ENCODE results near the gene TP53AIP1. TPM values are rescaled to one million over a fixed set of nuclear protein-coding genes. Genes with fewer than 3 reads are reported as not detected.

The TP53AIP1 gene
- total and polyA plus RNA-seq, 10 of the 15 experiments (the other 5 are each of a cell fraction or from before 2014, with no cell fraction given), result 0.01 TPM; not detected in 9

GRCh38 chr11:128965485-128965884, 22.8 kb upstream of the TP53AIP1 start (continued):
- TF ChIP-seq SREBF1 (IDR thresholded peaks at IDR 0.05; ENCODE audit: low read length) (0 out of 2 replicates have a peak, but pooled peaks have one; percentile 35), BHLHE40 (IDR thresholded peaks at IDR 0.05; ENCODE audit: borderline replicate concordance in 1 of 2, low read depth in 2 of 2, low read length in 1 of 2) (peak in 1 of 2 experiments; percentile 42; a peak in 1 of 4 replicates), MTA2 (IDR thresholded peaks at IDR 0.05; ENCODE audit: low read depth) (no peak), ZSCAN29 (IDR thresholded peaks at IDR 0.05) (no peak), IRF5 (IDR thresholded peaks at IDR 0.05; ENCODE audit: borderline replicate concordance) (no peak), MYB (IDR thresholded peaks at IDR 0.05; ENCODE audit: borderline replicate concordance, low read depth, low read length) (no peak), MXI1 (IDR thresholded peaks at IDR 0.05; ENCODE audit: low read depth, low read length) (peak; percentile 89), ZNF207 (IDR thresholded peaks at IDR 0.05; ENCODE audit: borderline replicate concordance) (no peak), BCLAF1 (IDR thresholded peaks at IDR 0.05) (no peak), ZNF24 (IDR thresholded peaks at IDR 0.05) (no peak), ELK1 (IDR thresholded peaks at IDR 0.05; ENCODE audit: low read depth, low read length) (no peak), NR2F1 (conservative IDR thresholded peaks at IDR 0.05) (no peak), DPF2 (IDR thresholded peaks at IDR 0.05) (peak; percentile 40; the same call in 1 of the 2 replicates), TBL1XR1 (IDR thresholded peaks at IDR 0.05; ENCODE audit: low read depth, low read length) (no peak), E4F1 (IDR thresholded peaks at IDR 0.05; ENCODE audit: borderline replicate concordance, partially characterized antibody) (no peak), RFX5 (IDR thresholded peaks at IDR 0.05; ENCODE audit: low read depth, low read length) (no peak), NFIC (IDR thresholded peaks at IDR 0.05; ENCODE audit: low read depth, low read length) (no peak), ZBTB11 (CRISPR knock-in tag; IDR thresholded peaks at IDR 0.05) (no peak), ZNF384 (IDR thresholded peaks at IDR 0.05; ENCODE audit: borderline replicate concordance, low read depth, low read length) (no peak), SPI1 (IDR thresholded peaks at IDR 0.05; ENCODE audit: borderline replicate concordance, insufficient read depth, low read depth, low read length) (no peak)

Data from GM12878 (cell line).